ENCODE data around the gene MAGEB4.

MAGEB4 gene

DNA sequence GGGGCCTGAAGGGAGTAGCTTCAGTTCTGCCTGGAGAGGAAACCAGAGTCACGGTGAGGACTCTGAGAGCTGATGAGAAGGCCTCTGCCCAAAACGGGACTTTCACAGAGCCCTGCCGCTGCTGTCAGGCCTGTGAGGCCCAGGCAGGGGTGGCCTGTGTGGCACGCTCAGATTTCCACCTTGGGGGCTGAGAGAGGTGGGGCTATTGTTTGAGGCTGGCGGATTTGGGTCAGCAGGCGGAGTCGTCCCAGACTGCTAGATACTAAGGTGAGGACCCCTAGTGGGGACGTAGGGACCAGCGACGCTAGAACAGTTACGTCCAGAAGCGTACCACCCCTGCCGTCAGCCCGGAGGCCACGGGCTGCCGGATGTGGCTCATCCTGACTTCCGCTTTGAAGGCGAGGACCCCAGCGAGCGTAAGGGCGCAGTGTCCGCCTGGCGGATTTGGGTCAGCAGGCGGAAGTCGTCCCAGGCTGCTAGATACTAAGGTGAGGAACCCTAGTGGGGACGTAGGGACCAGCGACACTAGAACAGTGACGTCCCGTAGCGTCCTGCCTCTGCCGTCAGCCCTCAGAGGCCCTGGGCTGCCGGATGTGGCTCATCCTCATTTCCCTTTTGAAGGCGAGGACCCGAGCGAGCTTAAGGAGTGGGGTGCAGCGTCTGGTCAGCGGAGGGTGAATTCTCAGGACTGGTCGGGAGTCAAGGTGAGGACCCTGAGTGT is 5.1 kb downstream of the MAGEB4 start, which contains the start of gene MAGEB1:
MAGEB1 (plus strand) TSS at position 378 of the 721 bp plus-strand sequence. CDS start 3,348 bp downstream, outside the sequence.
- no peak within 1 kb of the TSS for H3K4me3 ChIP-seq (ENCODE audit: low read length)
- H3K27me3 ChIP-seq (ENCODE audit: control insufficient read depth, insufficient read depth, low read length): no peaks in the 10 kb centered on the region
- no peak within 1 kb of the TSS for H3K27ac ChIP-seq (ENCODE audit: low read length)
- H3K36me3 ChIP-seq (ENCODE audit: control insufficient read depth, low read depth, low read length): no peaks in the 10 kb centered on the region
- no peak within 1 kb of the TSS for H3K9ac ChIP-seq (ENCODE audit: low read length)
- peaks cover 12% of the 10 kb centered on the region for H3K9me3 ChIP-seq (ENCODE audit: control insufficient read depth, low read depth, low read length)
- H3K4me1 ChIP-seq (ENCODE audit: control insufficient read depth, low read depth, low read length): no peaks in the 10 kb centered on the region

GRCh38 chrX:30248854-30249253 is 7.1 kb downstream of the MAGEB4 start:
- Histone ChIP-seq H3K9me3 (ENCODE audit: control insufficient read depth, low read depth, low read length) (peaks cover 11% of the 10 kb centered on the region), H3K9ac (ENCODE audit: low read length) (no peak overlapping the region), H3K4me1 (ENCODE audit: control insufficient read depth, low read depth, low read length) (no peaks in the 10 kb centered on the region), H3K27ac (ENCODE audit: low read length) (no peak overlapping the region), H3K27me3 (ENCODE audit: control insufficient read depth, insufficient read depth, low read length) (no peaks in the 10 kb centered on the region), H3K4me3 (ENCODE audit: low read length) (no peak overlapping the region), H3K36me3 (ENCODE audit: control insufficient read depth, low read depth, low read length) (no peaks in the 10 kb centered on the region)

GRCh38 chrX:30253257-30253656 is 11.5 kb downstream of the MAGEB4 start:
- Histone ChIP-seq H3K9me3 (ENCODE audit: control insufficient read depth, low read depth, low read length) (peaks cover 27% of the 10 kb centered on the region), H3K36me3 (ENCODE audit: control insufficient read depth, low read depth, low read length) (no peaks in the 10 kb centered on the region), H3K4me3 (ENCODE audit: low read length) (no peak overlapping the region), H3K4me1 (ENCODE audit: control insufficient read depth, low read depth, low read length) (no peaks in the 10 kb centered on the region), H3K27me3 (ENCODE audit: control insufficient read depth, insufficient read depth, low read length) (no peaks in the 10 kb centered on the region), H3K27ac (ENCODE audit: low read length) (no peak overlapping the region), H3K9ac (ENCODE audit: low read length) (no peak overlapping the region)

GRCh38 chrX:30259927-30260326 is 18.1 kb downstream of the MAGEB4 start:
- Histone ChIP-seq H3K27me3 (ENCODE audit: control insufficient read depth, insufficient read depth, low read length) (no peaks in the 10 kb centered on the region), H3K9me3 (ENCODE audit: control insufficient read depth, low read depth, low read length) (peaks cover 26% of the 10 kb centered on the region), H3K36me3 (ENCODE audit: control insufficient read depth, low read depth, low read length) (no peaks in the 10 kb centered on the region), H3K9ac (ENCODE audit: low read length) (no peak overlapping the region), H3K4me1 (ENCODE audit: control insufficient read depth, low read depth, low read length) (no peaks in the 10 kb centered on the region), H3K27ac (ENCODE audit: low read length) (no peak overlapping the region), H3K4me3 (ENCODE audit: low read length) (no peak overlapping the region)

DNA sequence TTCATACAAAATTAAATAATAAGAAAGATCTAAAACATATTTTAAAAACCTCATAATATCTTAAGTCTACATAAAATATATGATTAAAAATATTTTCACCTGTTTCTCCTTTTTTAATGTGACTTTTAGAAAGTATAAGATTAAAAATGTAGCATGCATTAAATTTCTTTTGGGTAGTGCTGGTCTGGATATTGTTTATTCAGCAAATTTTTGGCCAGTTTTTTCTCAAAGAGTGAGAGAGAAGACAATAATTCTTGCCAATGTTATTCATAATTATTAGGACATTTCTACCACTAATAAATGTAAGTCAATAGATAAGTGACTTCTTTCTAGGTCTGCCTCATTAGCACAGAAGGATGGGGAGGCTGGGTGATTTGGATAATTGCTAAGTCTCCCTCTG is 19.2 kb downstream of the MAGEB4 start:
- Histone ChIP-seq H3K36me3 (ENCODE audit: control insufficient read depth, low read depth, low read length) (no peaks in the 10 kb centered on the region), H3K4me3 (ENCODE audit: low read length) (no peak overlapping the region), H3K9ac (ENCODE audit: low read length) (no peak overlapping the region)

DNA sequence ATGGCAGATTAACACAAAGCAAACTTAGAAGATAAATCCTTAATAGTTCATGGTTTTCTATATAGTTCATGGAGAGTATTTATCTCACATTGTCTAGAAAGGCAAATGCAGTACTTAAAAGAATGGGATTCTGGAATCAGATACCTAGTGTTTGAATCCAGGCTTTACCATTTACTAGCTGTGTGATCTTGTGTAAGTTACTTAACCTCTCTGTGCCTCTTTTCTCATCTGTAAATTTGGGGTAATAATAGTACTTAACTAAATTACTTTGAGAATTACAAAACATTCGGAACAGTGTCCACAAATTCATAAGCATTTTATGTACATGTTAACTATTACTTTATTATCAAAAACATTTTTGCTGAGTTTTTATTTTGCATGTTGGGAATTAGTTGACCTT is 21.0 kb downstream of the MAGEB4 start:
- H3K27ac ChIP-seq (ENCODE audit: low read length): no peak overlapping the region
- H3K9me3 ChIP-seq (ENCODE audit: control insufficient read depth, low read depth, low read length): peaks cover 12% of the 10 kb centered on the region
- no peak overlapping the region for H3K4me3 ChIP-seq (ENCODE audit: low read length)

More for the DNA sequence above, 19.2 kb downstream of the MAGEB4 start:
- Histone ChIP-seq H3K27me3 (ENCODE audit: control insufficient read depth, insufficient read depth, low read length) (no peaks in the 10 kb centered on the region), H3K9me3 (ENCODE audit: control insufficient read depth, low read depth, low read length) (peaks cover 23% of the 10 kb centered on the region), H3K4me1 (ENCODE audit: control insufficient read depth, low read depth, low read length) (no peaks in the 10 kb centered on the region), H3K27ac (ENCODE audit: low read length) (no peak overlapping the region)

DNA sequence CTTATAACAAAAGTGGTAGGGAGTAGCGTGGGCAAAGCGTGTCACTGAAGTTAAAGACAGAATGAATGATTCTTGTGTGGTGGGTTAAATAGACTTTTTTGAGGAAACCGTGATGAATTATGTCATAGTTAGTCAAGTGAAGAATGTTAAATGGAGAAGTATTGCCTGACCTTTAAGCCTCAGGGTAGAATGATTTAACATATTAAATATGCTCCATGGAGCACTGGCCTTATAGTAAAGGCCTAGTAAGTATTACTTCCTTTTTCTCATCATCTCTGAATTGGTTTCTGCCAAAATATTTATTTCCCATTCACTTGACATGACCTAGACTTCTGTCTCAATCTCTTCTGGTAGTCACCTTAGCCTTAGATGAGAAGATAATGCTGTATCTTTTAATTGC is 28.8 kb downstream of the MAGEB4 start:
- Histone ChIP-seq H3K9ac (ENCODE audit: low read length) (no peak overlapping the region), H3K4me1 (ENCODE audit: control insufficient read depth, low read depth, low read length) (no peaks in the 10 kb centered on the region), H3K27me3 (ENCODE audit: control insufficient read depth, insufficient read depth, low read length) (no peaks in the 10 kb centered on the region), H3K27ac (ENCODE audit: low read length) (no peak overlapping the region), H3K36me3 (ENCODE audit: control insufficient read depth, low read depth, low read length) (no peaks in the 10 kb centered on the region), H3K4me3 (ENCODE audit: low read length) (no peak overlapping the region), H3K9me3 (ENCODE audit: control insufficient read depth, low read depth, low read length) (peaks cover 37% of the 10 kb centered on the region)

More for the DNA sequence above, 21.0 kb downstream of the MAGEB4 start:
- H3K9ac ChIP-seq (ENCODE audit: low read length): no peak overlapping the region
- no peaks in the 10 kb centered on the region for H3K27me3 ChIP-seq (ENCODE audit: control insufficient read depth, insufficient read depth, low read length)
- no peaks in the 10 kb centered on the region for H3K4me1 ChIP-seq (ENCODE audit: control insufficient read depth, low read depth, low read length)
- no peaks in the 10 kb centered on the region for H3K36me3 ChIP-seq (ENCODE audit: control insufficient read depth, low read depth, low read length)

- Histone ChIP-seq H3K9ac (ENCODE audit: low read length) (no peak overlapping the region), H3K36me3 (ENCODE audit: control insufficient read depth, low read depth, low read length) (no peaks in the 10 kb centered on the region), H3K27me3 (ENCODE audit: control insufficient read depth, insufficient read depth, low read length) (no peaks in the 10 kb centered on the region), H3K4me3 (ENCODE audit: low read length) (no peak overlapping the region), H3K27ac (ENCODE audit: low read length) (no peak overlapping the region), H3K4me1 (ENCODE audit: control insufficient read depth, low read depth, low read length) (no peaks in the 10 kb centered on the region), H3K9me3 (ENCODE audit: control insufficient read depth, low read depth, low read length) (peaks cover 27% of the 10 kb centered on the region)
These were observed 33.7 kb downstream of the MAGEB4 start for GRCh38 chrX:30275498-30275897.

- Histone ChIP-seq H3K4me3 (ENCODE audit: low read length) (no peak overlapping the region), H3K27ac (ENCODE audit: low read length) (no peak overlapping the region), H3K9me3 (ENCODE audit: control insufficient read depth, low read depth, low read length) (peaks cover 28% of the 10 kb centered on the region), H3K27me3 (ENCODE audit: control insufficient read depth, insufficient read depth, low read length) (no peaks in the 10 kb centered on the region), H3K4me1 (ENCODE audit: control insufficient read depth, low read depth, low read length) (no peaks in the 10 kb centered on the region), H3K36me3 (ENCODE audit: control insufficient read depth, low read depth, low read length) (no peaks in the 10 kb centered on the region), H3K9ac (ENCODE audit: low read length) (no peak overlapping the region)
These were observed 36.6 kb downstream of the MAGEB4 start for GRCh38 chrX:30278365-30278764.

GRCh38 chrX:30280428-30280827 is 38.6 kb downstream of the MAGEB4 start:
- Histone ChIP-seq H3K36me3 (ENCODE audit: control insufficient read depth, low read depth, low read length) (no peaks in the 10 kb centered on the region), H3K27ac (ENCODE audit: low read length) (no peak overlapping the region), H3K4me3 (ENCODE audit: low read length) (no peak overlapping the region), H3K9ac (ENCODE audit: low read length) (no peak overlapping the region), H3K9me3 (ENCODE audit: control insufficient read depth, low read depth, low read length) (peaks cover 19% of the 10 kb centered on the region), H3K4me1 (ENCODE audit: control insufficient read depth, low read depth, low read length) (no peaks in the 10 kb centered on the region), H3K27me3 (ENCODE audit: control insufficient read depth, insufficient read depth, low read length) (no peaks in the 10 kb centered on the region)

DNA sequence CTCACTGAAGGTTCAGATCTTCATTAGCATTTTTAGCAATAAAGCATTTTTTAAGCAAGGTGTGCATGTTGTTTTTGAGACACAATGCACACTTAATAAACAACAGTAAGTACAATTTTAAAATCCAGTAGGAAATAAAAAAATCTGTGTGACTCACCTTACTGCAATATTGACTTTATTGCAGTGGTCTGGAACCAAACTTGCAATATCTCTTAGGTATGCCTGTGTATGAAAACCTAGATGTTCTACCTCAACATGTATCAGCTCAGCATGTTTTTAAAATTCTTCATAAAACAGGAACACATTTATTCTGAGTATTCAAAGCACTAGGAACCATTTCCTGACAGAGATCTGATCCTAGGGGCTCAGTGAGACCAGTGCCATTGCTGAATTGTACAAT is 40.7 kb downstream of the MAGEB4 start:
- H3K36me3 ChIP-seq (ENCODE audit: control insufficient read depth, low read depth, low read length): no peaks in the 10 kb centered on the region
- H3K4me3 ChIP-seq (ENCODE audit: low read length): no peak overlapping the region
- no peak overlapping the region for H3K9ac ChIP-seq (ENCODE audit: low read length)
- no peak overlapping the region for H3K27ac ChIP-seq (ENCODE audit: low read length)
- H3K27me3 ChIP-seq (ENCODE audit: control insufficient read depth, insufficient read depth, low read length): no peaks in the 10 kb centered on the region
- peaks cover 17% of the 10 kb centered on the region for H3K9me3 ChIP-seq (ENCODE audit: control insufficient read depth, low read depth, low read length)
- no peaks in the 10 kb centered on the region for H3K4me1 ChIP-seq (ENCODE audit: control insufficient read depth, low read depth, low read length)
